ENCODE data around the gene TSPAN9. TPM values are rescaled to one million over a fixed set of nuclear protein-coding genes. Genes with fewer than 3 reads are reported as not detected.

Gene TSPAN9
- total and polyA plus RNA-seq, 4 donors: 17.4 to 62.9 (median 34.2) TPM

GRCh38 chr12:3128498-3129293 is 51.5 kb downstream of the TSPAN9 start:
- DNase-seq (ENCODE audit: low spot score): no peak
- Histone ChIP-seq H3K27me3 (ENCODE audit: control insufficient read depth in 4 of 4, insufficient read depth in 4 of 4, low read length in 3 of 4) (no peaks in the 10 kb centered on the region), H3K4me3 (ENCODE audit: low read depth in 1 of 3, low read length in 3 of 3) (no peak overlapping the region), H3K27ac (ENCODE audit: low read depth in 1 of 2, low read length in 2 of 2) (no peak overlapping the region), H3K9me3 (ENCODE audit: control insufficient read depth in 4 of 4, low read length in 3 of 4) (peaks cover 0 to 3% (median 0%) of the 10 kb centered on the region in 4 donors), H3K9ac (ENCODE audit: low read depth in 1 of 2, low read length in 2 of 2) (no peak overlapping the region), H3K36me3 (ENCODE audit: control insufficient read depth in 4 of 4, insufficient read depth in 3 of 4, low read depth in 1 of 4, low read length in 3 of 4) (no peaks in the 10 kb centered on the region), H3K4me1 (ENCODE audit: control insufficient read depth in 4 of 4, insufficient read depth in 4 of 4, low read length in 3 of 4) (peaks cover 8 to 40% (median 21%) of the 10 kb centered on the region in 4 donors)
- TF ChIP-seq FOXA2 (IDR thresholded peaks at IDR 0.05): no peak
- no peak for TF ChIP-seq HNF4G (IDR thresholded peaks at IDR 0.05)
- no peak for TF ChIP-seq GABPA (IDR thresholded peaks at IDR 0.05 in 1 of 2, conservative IDR thresholded peaks at IDR 0.05 in 1 of 2)
- no peak for TF ChIP-seq JUND (IDR thresholded peaks at IDR 0.05)
- TF ChIP-seq RXRA (IDR thresholded peaks at IDR 0.05): no peak
- no peak for TF ChIP-seq ZBTB33 (IDR thresholded peaks at IDR 0.05)
- no peak for TF ChIP-seq EGR1 (IDR thresholded peaks at IDR 0.05; ENCODE audit: low read depth in 2 of 2)
- no peak for TF ChIP-seq CTCF (IDR thresholded peaks at IDR 0.05; ENCODE audit: low read depth, low read length, missing input control)
- no peak for TF ChIP-seq ATF3 (IDR thresholded peaks at IDR 0.05)
- no peak for TF ChIP-seq FOXA1 (IDR thresholded peaks at IDR 0.05)
- no peak for TF ChIP-seq SP1 (IDR thresholded peaks at IDR 0.05)
- TF ChIP-seq HNF4A (conservative IDR thresholded peaks at IDR 0.05): no peak
- WGBS: 94% methylated on average over 6 of the region's 6 CpGs

- Histone ChIP-seq H3K36me3 (ENCODE audit: control insufficient read depth in 4 of 4, insufficient read depth in 3 of 4, low read depth in 1 of 4, low read length in 3 of 4) (no peaks in the 10 kb centered on the region), H3K27me3 (ENCODE audit: control insufficient read depth in 4 of 4, insufficient read depth in 4 of 4, low read length in 3 of 4) (no peaks in the 10 kb centered on the region), H3K9me3 (ENCODE audit: control insufficient read depth in 4 of 4, low read length in 3 of 4) (peaks cover 0 to 3% (median 0%) of the 10 kb centered on the region in 4 donors), H3K27ac (ENCODE audit: low read depth in 1 of 2, low read length in 2 of 2) (peak overlapping the region; percentile 68 to 81), H3K9ac (ENCODE audit: low read depth in 1 of 2, low read length in 2 of 2) (no peak overlapping the region), H3K4me1 (ENCODE audit: control insufficient read depth in 4 of 4, insufficient read depth in 4 of 4, low read length in 3 of 4) (peaks cover 8 to 47% (median 27%) of the 10 kb centered on the region in 4 donors), H3K4me3 (ENCODE audit: low read depth in 1 of 3, low read length in 3 of 3) (no peak overlapping the region)
- 69% methylated on average over 12 of the region's 12 CpGs for WGBS
- no peak for DNase-seq (ENCODE audit: low spot score)
- no peak for TF ChIP-seq REST (IDR thresholded peaks at IDR 0.05)
- TF ChIP-seq RXRA (IDR thresholded peaks at IDR 0.05): no peak
- TF ChIP-seq SP1 (IDR thresholded peaks at IDR 0.05): no peak
- no peak for TF ChIP-seq ATF3 (IDR thresholded peaks at IDR 0.05)
- TF ChIP-seq GABPA (IDR thresholded peaks at IDR 0.05 in 1 of 2, conservative IDR thresholded peaks at IDR 0.05 in 1 of 2): no peak
- TF ChIP-seq JUND (IDR thresholded peaks at IDR 0.05): no peak
- TF ChIP-seq HNF4A (conservative IDR thresholded peaks at IDR 0.05): no peak
- no peak for TF ChIP-seq EGR1 (IDR thresholded peaks at IDR 0.05; ENCODE audit: low read depth in 2 of 2)
- TF ChIP-seq CTCF (IDR thresholded peaks at IDR 0.05; ENCODE audit: low read depth, low read length, missing input control): no peak
- TF ChIP-seq FOXA1 (IDR thresholded peaks at IDR 0.05): no peak
- TF ChIP-seq RAD21 (IDR thresholded peaks at IDR 0.05): no peak
- no peak for TF ChIP-seq HNF4G (IDR thresholded peaks at IDR 0.05)
- TF ChIP-seq FOXA2 (IDR thresholded peaks at IDR 0.05): no peak
- no peak for TF ChIP-seq ZBTB33 (IDR thresholded peaks at IDR 0.05)
- no peak for TF ChIP-seq YY1 (IDR thresholded peaks at IDR 0.05)
These were observed 52.3 kb downstream of the TSPAN9 start for GRCh38 chr12:3129301-3130056.

Data from liver (tissue), 9 donors.